SKM-1 (cell line): ENCODE results near the gene FOXD4L1.
"Not testable (repeated sequence)": the region's sequence is repeated elsewhere in the genome, so short reads cannot be mapped to it uniquely, and the experiment has no call there.

Source experiments
- DNase-seq: peaks from one replicate; lab custom pipeline; 2025; ENCODE audit not compliant: unreplicated experiment; lab: John Stamatoyannopoulos, UW

FOXD4L1 gene

DNA sequence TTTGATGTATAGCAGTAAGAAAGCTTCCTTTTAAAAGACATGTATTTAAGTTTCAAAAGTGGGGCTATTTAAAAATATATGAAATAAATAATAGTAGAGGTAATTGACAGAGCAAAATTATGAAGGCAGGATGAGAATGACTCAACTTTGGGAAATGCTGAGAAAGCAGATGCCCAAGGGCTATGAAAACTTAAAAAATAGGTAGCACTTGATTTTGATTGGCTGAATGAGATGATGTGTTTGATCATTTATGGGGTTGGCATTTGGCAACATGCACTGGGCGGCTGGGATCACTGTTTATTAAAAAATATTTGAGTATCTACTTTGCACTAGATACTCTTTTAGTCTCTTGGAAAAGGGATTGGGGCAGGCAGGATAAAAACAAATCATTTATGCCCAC is 26.5 kb downstream of the FOXD4L1 start:
- not testable (repeated sequence) for DNase-seq

- not testable (repeated sequence) for DNase-seq
Observed at GRCh38 chr2:113527350-113528045, 29.0 kb downstream of the FOXD4L1 start.

GRCh38 chr2:113528126-113528525 is 29.7 kb downstream of the FOXD4L1 start:
- DNase-seq: not testable (repeated sequence)

DNA sequence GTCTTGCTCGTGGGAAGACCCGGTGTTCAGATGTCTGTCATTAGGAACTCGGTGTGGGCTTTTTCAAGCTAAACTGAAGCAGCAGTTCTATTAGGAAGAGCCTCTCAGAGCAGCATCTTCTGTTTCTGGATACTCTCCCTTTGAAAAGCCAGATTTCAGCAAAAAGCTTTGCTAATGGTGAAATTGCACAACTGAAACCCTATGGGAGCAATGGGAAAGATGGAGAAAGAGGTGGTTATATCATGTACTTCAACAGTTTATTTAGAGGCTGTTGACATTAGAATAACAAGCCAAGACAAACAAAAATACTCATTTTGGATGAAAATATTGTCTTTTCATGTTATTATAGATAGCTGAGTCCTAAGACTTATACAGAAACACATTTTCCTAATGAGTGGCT is 30.4 kb downstream of the FOXD4L1 start:
- not testable (repeated sequence) for DNase-seq

GRCh38 chr2:113532991-113533390 is 34.5 kb downstream of the FOXD4L1 start:
- not testable (repeated sequence) for DNase-seq

- DNase-seq: not testable (repeated sequence)
Observed at GRCh38 chr2:113536573-113536972, 38.1 kb downstream of the FOXD4L1 start.

GRCh38 chr2:113540834-113541203 is 42.4 kb downstream of the FOXD4L1 start:
- not testable (repeated sequence) for DNase-seq

GRCh38 chr2:113541204-113541975 is 42.9 kb downstream of the FOXD4L1 start:
- not testable (repeated sequence) for DNase-seq

DNA sequence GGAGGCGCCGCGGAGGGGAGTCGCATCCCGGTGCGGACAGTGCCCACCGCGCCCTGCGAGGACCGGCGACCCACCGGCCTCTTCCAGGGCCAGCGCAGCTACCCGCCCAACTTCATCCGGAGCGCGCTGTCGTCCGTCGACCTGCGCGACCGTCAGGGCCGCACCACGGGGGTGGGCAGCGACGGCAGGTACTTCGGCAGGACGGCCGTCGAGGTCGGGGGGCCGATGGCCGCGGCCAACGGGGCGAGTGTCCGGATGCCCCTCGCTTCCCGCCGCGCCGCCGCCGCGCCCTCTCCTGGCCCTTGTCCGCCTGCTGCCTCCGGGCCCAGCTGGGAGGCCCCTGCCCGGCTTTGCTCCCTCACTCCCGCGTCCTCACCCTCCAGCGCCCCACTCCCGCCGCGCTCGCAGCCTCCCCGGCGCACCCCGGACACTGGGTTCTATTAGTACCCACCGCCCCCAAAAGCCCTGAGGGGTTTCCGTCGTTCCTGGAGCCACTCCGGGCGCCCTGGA is 43.6 kb downstream of the FOXD4L1 start:
- DNase-seq: not testable (repeated sequence)

DNA sequence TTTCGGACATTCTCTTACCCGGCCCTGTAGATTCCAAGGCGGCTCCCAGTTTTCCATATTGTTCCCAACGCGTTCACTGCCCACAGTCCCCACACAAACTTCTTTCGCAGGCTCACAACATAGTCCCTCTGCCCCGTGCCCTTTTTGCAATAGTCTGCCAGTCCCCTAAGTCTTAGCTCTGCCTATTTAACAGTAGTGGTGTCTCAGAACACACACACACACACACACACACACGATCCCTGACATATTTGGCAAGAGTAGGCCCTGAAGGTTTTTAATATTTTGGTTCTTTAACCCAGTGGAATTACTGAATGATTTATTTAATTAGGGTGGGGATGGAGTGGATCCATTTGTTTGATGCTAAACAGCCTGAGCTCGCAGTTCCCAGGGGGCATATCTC is 44.1 kb downstream of the FOXD4L1 start:
- not testable (repeated sequence) for DNase-seq
